Dedifferentiated amniotic fluid mesenchymal stem cell (primary cell): ENCODE data around the gene SENP1.
A peak's percentile ranks its signal among the peaks of the same experiment; 100 is the strongest.
"Not testable (repeated sequence)": the region's sequence is repeated elsewhere in the genome, so short reads cannot be mapped to it uniquely, and the experiment has no call there.

Source experiments
- DNase-seq: peaks from one replicate; pipeline ENCODE4 v3.0.0-alpha.2; 2016; ENCODE audit errors: extremely low spot score

The SENP1 gene

GRCh38 chr12:48111312-48111693 lies 5.4 kb upstream of the SENP1 start:
- DNase-seq: not testable (repeated sequence)

DNA sequence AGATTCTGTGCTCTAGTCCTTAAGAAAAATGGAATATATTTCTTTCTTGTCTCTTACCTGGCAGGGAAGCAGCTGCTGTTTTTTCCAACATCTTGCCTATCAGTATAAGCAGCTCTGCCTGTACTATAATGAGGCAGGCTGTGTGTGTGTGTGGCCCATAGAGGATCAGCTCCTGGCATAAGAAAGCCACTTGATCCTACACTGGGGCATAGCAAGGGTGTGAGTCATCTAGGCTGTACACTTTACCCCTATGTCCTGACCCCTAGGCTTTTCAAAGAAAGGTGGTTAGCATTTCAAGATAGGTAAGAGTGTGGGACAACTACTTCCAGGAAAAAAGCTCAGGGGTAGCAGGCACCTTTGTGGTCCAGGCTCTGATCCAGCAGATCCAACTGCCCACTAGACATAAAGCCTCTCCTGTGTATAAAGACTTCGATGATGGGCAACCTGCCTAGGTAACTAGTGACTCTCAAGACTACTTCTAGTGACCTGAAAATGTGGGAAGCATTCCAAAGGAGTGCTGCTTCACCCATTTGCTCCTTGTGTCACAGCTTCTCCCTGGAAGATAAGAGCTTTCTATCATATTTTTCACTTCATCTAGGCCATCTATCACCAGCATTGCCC lies 4.9 kb upstream of the SENP1 start:
- DNase-seq: no peak

DNA sequence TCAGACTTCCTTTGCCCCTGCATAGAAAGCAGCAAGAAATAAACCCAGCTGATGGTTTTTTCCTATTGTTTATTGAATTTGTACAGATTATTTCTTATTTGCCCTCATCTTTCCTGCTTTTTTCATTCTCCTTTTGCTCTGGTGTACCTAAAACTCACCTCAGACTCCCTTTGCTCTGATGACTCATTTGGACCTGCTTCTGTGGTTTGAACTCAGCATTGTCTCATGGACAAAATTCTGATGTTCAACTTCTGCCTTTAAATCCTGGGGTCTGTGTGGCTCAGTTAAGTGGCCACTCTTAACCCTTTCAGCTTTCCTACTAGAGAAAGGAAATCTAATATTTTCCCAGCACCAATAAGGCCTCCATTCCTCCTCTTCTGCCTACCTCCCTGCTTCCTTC lies 3.5 kb upstream of the SENP1 start:
- DNase-seq: no peak

DNA sequence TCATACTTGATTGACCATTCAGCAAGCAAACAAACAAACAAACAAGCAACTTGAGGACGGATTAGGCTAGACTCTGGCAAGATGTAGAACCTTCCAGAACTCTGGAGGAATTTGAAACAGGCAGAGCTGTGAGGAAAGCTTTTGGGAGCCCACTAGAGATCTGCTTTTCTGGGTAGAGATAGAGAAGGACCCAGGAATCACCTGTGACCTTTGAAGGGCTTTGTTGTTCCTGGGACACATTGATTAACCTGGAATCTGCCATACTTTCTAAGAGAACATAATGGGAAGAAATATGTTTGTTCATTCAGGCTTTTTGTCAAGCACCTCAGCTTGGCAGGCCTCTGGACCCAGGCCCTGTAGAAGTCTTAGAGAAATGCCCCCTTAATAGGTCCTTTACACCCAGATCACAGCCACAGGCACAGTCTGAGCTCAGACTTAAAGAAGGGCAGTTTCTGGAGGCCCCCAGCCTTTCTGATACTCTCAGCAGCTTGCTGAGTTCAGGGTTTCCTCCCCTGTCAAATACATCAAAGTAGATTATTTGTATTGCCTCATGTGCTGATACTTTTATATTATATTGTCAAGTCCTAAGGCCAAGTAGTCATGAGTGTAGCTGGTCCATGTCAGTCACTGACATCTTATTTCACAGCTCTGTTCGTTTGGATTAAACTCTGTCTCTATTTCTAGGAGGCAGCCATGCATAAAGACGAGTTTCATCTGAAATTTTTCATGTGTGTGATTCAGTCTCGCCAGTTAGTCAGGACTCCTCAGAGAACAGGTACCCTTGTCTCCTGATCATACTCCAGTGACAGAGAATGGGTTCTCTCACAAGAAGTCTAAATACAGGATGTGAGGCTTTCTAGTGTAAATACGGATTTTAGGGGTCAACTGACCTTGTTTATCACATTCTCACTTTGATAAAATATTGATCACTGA lies 1.1 kb upstream of the SENP1 start:
- no peak for DNase-seq

DNA sequence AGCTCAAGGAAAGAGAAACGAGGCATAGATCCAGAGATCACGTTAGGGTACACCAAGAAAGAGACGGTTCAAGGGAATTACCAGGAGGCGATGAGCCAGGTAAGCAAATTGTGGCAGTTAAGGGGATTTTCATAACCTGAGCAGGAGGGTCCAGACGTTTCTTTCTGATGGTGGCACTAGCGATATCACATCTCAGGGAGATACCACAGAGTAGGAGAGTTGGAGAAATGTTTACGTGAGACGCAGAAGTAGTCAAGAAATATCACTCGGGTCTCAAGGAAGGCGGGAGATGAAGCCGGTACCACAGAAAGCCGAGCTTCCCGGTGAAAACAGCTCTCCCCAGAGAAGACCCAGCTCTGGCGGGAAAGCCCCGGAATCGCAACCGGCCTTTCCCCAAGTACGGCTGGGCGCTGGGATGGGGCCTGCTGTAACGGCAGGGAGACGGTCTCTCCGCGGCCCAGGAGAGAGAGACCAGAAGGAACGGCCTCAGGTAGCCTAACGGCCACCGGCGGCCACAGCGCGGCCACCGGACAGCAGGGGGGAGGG lies 485 bp downstream of the SENP1 start:
- peak; percentile 16 for DNase-seq

- no peak for DNase-seq
These were observed 1.3 kb downstream of the SENP1 start for GRCh38 chr12:48104531-48104930.

GRCh38 chr12:48092611-48093010 lies 13.3 kb downstream of the SENP1 start:
- DNase-seq: no peak

GRCh38 chr12:48086327-48086726 lies 19.6 kb downstream of the SENP1 start:
- DNase-seq: no peak

DNA sequence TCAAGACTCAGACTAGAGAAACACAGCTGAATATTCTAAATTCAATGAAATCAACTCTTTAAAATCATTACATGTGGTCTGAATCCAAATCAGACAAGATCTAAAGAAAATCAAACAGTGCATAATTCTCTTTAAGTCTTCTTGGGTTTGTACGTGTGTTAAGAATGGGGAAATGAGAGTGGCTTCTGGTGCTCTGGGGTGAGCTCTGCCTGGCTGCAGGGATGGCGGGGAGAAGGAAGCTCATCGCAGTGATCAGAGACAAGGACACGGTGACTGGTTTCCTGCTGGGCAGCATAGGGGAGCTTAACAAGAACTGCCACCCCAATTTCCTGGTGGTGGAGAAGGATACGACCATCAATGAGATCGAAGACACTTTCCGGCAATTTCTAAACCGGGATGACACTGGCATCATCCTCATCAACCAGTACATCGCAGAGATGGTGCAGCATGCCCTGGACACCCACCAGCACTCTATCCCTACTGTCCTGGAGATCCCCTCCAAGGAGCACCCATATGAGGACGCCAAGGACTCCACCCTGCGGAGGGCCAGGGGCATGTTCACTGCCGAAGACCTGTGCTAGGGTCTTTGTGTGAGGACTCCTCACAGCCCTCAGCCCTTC lies 20.9 kb downstream of the SENP1 start:
- no peak for DNase-seq

GRCh38 chr12:48084066-48084465 lies 21.8 kb downstream of the SENP1 start:
- no peak for DNase-seq

- no peak for DNase-seq
These were observed 25.1 kb downstream of the SENP1 start for GRCh38 chr12:48080821-48081220.

- DNase-seq: no peak
These were observed 25.6 kb downstream of the SENP1 start for GRCh38 chr12:48080285-48080684.

DNA sequence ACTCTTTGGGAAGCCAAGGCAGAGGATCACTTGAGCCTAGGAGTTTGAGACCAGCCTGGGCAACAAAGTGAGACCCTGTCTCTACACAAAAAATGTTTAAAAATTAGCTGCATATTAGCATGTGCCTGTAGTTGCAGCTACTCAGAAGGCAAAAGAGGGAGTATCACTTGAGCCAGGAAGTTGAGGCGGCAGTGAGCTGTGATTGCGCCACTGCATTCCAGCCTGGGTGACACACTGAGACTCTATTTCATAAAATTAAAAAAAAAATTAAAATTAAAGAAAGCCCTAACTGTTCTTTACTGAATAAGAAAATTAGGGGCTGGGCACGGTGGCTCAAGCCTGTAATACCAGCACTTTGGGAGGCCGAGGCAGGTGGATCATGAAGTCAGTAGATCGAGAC lies 27.0 kb downstream of the SENP1 start:
- DNase-seq: no peak

- no peak for DNase-seq
These were observed 28.8 kb downstream of the SENP1 start for GRCh38 chr12:48077111-48077510.

DNA sequence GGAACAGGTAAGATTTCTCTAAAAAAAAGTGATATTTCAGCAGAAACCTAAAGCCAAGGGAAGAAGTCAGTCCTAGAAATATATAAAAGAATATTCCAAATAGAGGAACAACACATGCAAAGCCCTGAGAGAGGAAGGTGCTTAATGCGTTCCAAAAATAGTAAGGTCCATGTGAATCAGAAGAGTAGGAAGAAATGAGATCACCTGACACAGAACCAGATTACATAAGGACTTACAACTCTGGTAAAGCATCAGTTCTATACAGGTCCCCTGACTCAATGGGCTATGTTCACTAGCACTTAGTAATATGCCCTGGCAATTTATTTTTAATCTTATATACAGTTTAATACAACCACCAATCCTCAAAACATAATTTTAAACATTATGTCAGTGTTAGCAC lies 30.0 kb downstream of the SENP1 start:
- DNase-seq: no peak

GRCh38 chr12:48074266-48074665 lies 31.6 kb downstream of the SENP1 start:
- no peak for DNase-seq

DNA sequence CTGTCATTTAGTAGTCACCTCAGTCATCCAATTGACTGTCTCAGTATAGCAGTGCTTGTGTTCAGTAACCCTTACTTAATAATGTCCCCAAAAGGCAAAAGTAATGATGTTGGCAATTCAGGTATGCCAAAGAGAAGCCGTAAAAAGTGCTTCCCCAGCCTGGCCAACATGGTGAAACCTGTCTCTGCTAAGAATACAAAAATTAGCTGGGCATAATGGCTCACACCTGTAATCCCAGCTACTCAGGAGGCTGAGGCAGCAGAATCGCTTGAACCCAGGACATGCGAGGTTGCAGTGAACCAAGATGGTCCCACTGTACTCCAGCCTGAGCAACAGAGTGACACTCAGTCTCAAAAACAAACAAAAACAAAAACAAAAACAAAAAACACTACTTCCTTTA lies 33.6 kb downstream of the SENP1 start:
- DNase-seq: no peak

DNA sequence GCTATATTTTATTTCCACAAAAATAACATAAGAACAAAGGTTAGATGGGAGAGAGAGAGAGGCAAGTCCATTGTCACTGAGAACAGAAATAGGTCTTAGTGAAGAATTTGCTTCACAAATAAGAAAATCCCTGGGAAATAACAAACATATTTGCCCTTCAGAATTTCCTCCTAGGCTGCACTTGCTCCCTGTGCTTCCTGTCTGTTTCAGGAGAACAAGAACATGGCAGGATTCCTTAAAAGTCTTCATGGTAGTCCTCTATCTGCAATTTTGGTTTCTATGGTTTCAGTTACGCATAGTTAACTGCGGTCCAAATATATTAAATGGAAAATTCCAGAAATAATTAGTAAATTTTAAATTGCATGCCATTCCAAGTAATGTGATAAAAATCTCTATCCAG lies 34.1 kb downstream of the SENP1 start:
- no peak for DNase-seq

DNA sequence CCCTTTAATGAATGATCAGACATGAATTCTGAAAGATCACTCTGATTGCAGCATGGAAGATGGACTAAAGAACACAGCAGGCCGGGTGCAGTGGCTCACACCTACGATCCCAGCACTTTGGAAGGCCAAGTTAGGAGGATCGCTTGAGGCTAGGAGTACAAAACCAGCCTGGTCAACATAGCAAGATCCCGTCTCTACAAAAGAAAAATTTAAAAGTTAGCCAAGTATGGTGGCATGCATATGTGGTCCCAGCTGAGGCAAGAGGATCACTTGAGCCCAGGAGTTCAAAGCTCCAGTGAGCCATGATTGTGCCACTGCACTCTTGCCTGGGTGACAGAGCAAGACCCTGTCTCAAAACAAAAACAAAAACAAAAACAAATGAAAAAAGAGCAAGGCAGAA lies 35.1 kb downstream of the SENP1 start:
- DNase-seq: no peak

DNA sequence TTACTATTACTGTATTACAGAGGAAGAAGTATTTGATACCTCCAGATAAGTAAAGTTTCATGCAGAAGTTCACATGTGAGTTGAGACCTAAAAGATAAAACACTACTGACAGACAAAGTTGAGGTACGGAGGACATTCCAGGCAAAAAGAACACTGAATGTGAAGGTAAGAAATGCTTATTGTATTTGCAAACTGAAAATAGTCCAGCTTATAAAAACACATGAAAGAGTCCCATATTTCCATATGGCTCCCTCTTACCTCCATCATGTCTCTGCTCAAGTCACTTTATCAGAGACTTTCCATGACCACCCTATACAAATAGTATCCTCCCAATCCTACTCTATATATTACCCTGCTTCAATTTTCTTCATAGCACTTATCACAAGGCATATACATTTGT lies 35.8 kb downstream of the SENP1 start:
- no peak for DNase-seq

DNA sequence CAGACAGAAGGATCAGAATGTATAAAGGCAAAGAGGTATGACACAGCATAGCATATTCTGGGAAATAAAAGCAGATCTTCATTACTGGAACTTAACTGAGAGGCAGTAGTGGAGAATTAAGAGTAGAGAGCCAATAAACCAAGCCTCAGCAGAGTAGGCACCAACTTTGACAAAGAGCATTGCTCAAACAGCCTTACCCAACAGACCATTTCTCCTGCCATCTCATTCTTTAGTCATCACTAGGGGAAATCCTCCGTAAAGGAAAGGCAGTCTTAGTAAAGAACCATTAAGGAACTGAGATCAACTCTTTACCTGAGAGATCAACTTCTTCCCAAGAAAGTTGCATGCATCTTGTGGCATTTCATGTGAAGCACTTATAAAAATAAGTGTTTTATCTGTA lies 36.6 kb downstream of the SENP1 start:
- DNase-seq: no peak

- no peak for DNase-seq
These were observed 37.4 kb downstream of the SENP1 start for GRCh38 chr12:48068457-48068856.
